ENCODE results near the gene C1RL.

DNA sequence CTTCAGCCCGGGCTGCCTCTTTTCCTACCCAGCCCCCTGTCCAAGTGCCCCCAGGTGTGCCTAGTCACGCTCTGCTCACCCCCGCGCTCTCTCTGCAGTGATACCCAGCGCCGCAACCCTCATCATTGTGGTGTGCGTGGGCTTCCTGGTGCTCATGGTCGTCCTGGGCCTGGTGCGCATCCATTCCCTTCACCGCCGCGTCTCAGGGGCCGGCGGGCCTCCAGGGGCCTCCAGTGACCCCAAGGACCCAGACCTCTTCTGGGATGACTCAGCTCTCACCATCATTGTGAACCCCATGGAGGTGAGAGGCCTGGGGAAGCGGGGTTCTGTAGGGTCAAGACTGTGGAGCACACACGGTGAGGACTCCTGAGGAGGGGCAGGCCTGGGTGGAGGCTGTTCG lies 48.4 kb upstream of the C1RL start:
- TF ChIP-seq, protein P1, sequence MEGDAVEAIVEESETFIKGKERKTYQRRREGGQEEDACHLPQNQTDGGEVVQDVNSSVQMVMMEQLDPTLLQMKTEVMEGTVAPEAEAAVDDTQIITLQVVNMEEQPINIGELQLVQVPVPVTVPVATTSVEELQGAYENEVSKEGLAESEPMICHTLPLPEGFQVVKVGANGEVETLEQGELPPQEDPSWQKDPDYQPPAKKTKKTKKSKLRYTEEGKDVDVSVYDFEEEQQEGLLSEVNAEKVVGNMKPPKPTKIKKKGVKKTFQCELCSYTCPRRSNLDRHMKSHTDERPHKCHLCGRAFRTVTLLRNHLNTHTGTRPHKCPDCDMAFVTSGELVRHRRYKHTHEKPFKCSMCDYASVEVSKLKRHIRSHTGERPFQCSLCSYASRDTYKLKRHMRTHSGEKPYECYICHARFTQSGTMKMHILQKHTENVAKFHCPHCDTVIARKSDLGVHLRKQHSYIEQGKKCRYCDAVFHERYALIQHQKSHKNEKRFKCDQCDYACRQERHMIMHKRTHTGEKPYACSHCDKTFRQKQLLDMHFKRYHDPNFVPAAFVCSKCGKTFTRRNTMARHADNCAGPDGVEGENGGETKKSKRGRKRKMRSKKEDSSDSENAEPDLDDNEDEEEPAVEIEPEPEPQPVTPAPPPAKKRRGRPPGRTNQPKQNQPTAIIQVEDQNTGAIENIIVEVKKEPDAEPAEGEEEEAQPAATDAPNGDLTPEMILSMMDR (IDR thresholded peaks at IDR 0.05; ENCODE audit: poor library complexity), result no peak
- no peak for TF ChIP-seq EZH2phosphoT487 (IDR thresholded peaks at IDR 0.05; ENCODE audit: low read depth, severe bottlenecking, unreplicated experiment)

All from hepatocyte (in vitro differentiated cells).